IMR-90 (cell line): ENCODE measurements around the gene CBR1. TPM values are rescaled to one million over a fixed set of nuclear protein-coding genes. Genes with fewer than 3 reads are reported as not detected.

ENCODE experiments used
- ATAC-seq: fragments of 200-7000 bp; cut with Tn5 transposase; 2 replicates; pipeline ENCODE4 v1.9.1; 2020; ENCODE audit warnings: low read depth, mild to moderate bottlenecking, moderate library complexity
- BruUV-seq: library from RNA; stranded (reverse); fragments of 400-500 nt; replicated peaks from 2 replicates; lab custom pipeline; 2021; lab: Mats Ljungman, UMichigan
- CTCF ChIA-PET: fragments of 300-600 bp; formaldehyde crosslinking; extraction: SDS; loops from one replicate; lab custom pipeline; 2021; ENCODE audit warnings: antibody characterized with exemption; lab: Yijun Ruan, JAX
- POLR2A ChIA-PET: fragments of 300-600 bp; sonication (Branson Sonifier 250); formaldehyde crosslinking; loops from one replicate; lab custom pipeline; 2022; ENCODE audit warnings: antibody characterized with exemption; ENCODE audit not compliant: unreplicated experiment; lab: Charles Lee
- DNase-seq: peaks from one replicate; pipeline ENCODE4 v3.0.0; 2013
- H2AFZ ChIP-seq: replicated peaks from 2 replicates; pipeline ENCODE3; 2013; ENCODE audit warnings: low read length, mild to moderate bottlenecking; ENCODE audit not compliant: poor library complexity
- H2AK5ac ChIP-seq: 2 replicates; pipeline ENCODE4 v1.6.1; 2013; ENCODE audit warnings: low read depth, low read length, inconsistent platforms
- H2AK9ac ChIP-seq: replicated peaks from 2 replicates; pipeline ENCODE3; 2013; ENCODE audit warnings: mild to moderate bottlenecking, low read depth, low read length, moderate library complexity; ENCODE audit not compliant: poor library complexity
- H2BK120ac ChIP-seq: 2 replicates; pipeline ENCODE4 v1.6.1; 2013; ENCODE audit warnings: low read depth, low read length, inconsistent platforms
- H2BK15ac ChIP-seq: 3 replicates; pipeline ENCODE4 v1.6.1; 2013; ENCODE audit warnings: low read depth, low read length, inconsistent platforms
- H2BK20ac ChIP-seq: 2 replicates; pipeline ENCODE4 v1.6.1; 2013; ENCODE audit warnings: low read depth, mild to moderate bottlenecking, inconsistent platforms, low read length, moderate library complexity
- H2BK5ac ChIP-seq: 2 replicates; pipeline ENCODE4 v1.6.1; 2013; ENCODE audit warnings: mild to moderate bottlenecking, low read depth, low read length, inconsistent platforms; ENCODE audit not compliant: poor library complexity, severe bottlenecking
- H3K14ac ChIP-seq: replicated peaks from 2 replicates; pipeline ENCODE4 v1.6.1; 2013; ENCODE audit warnings: low read depth, low read length, inconsistent platforms
- H3K18ac ChIP-seq: 2 replicates; pipeline ENCODE4 v1.6.1; 2013; ENCODE audit warnings: low read depth, low read length, control low read depth
- H3K23ac ChIP-seq: 2 replicates; pipeline ENCODE4 v1.6.1; 2013; ENCODE audit warnings: low read depth, low read length, inconsistent platforms
- H3K27ac ChIP-seq: 2 replicates; pipeline ENCODE4 v1.5.1; 2013; ENCODE audit warnings: mild to moderate bottlenecking, control low read depth, low read length; ENCODE audit not compliant: insufficient read depth
- H3K27me3 ChIP-seq: 2 replicates; pipeline ENCODE4 v1.6.1; 2013; ENCODE audit warnings: low read length; ENCODE audit not compliant: control insufficient read depth, insufficient read depth
- H3K36me3 ChIP-seq: 2 replicates; pipeline ENCODE4 v1.6.1; 2013; ENCODE audit warnings: low read length, mixed read lengths; ENCODE audit not compliant: control insufficient read depth, insufficient read depth
- H3K4ac ChIP-seq: 2 replicates; pipeline ENCODE4 v1.6.1; 2013; ENCODE audit warnings: low read depth, low read length, inconsistent platforms
- H3K4me1 ChIP-seq: 2 replicates; pipeline ENCODE4 v1.6.1; 2013; ENCODE audit warnings: low read length, mixed read lengths; ENCODE audit not compliant: control insufficient read depth, insufficient read depth
- H3K4me2 ChIP-seq: 2 replicates; pipeline ENCODE4 v1.6.1; 2013; ENCODE audit warnings: low read depth, mild to moderate bottlenecking, control low read depth, low read length, moderate library complexity
- H3K4me3 ChIP-seq: 2 replicates; pipeline ENCODE4 v1.5.1; 2013; ENCODE audit warnings: low read depth, mild to moderate bottlenecking, control low read depth, low read length, moderate library complexity; ENCODE audit not compliant: insufficient read depth
- H3K56ac ChIP-seq: 2 replicates; pipeline ENCODE4 v1.6.1; 2013; ENCODE audit warnings: low read length, inconsistent platforms; ENCODE audit not compliant: insufficient read depth; ENCODE audit errors: extremely low read depth
- H3K79me1 ChIP-seq, 2 experiments: 2 replicates each; pipeline ENCODE4 v1.6.1; 2013; ENCODE audit warnings: low read length in 2 of 2, inconsistent platforms in 1 of 2, low read depth in 1 of 2
- H3K9ac ChIP-seq: 2 replicates; pipeline ENCODE4 v1.6.1; 2013; ENCODE audit warnings: low read depth, low read length, control low read depth
- H3K9me1 ChIP-seq: 2 replicates; pipeline ENCODE4 v1.6.1; 2013; ENCODE audit warnings: low read length, inconsistent platforms; ENCODE audit not compliant: insufficient read depth
- H3K9me3 ChIP-seq: 2 replicates; pipeline ENCODE4 v1.6.1; 2013; ENCODE audit warnings: low read length; ENCODE audit not compliant: control insufficient read depth, insufficient read depth
- H4K20me1 ChIP-seq: 2 replicates; pipeline ENCODE4 v1.6.1; 2013; ENCODE audit warnings: low read length, inconsistent platforms; ENCODE audit not compliant: insufficient read depth
- H4K5ac ChIP-seq: 2 replicates; pipeline ENCODE4 v1.6.1; 2013; ENCODE audit warnings: mild to moderate bottlenecking, low read depth, low read length, control low read depth
- H4K8ac ChIP-seq, 2 experiments: 2 replicates each; pipeline ENCODE4 v1.6.1; 2013; ENCODE audit warnings: low read depth in 2 of 2, low read length in 2 of 2, control low read depth in 1 of 2, inconsistent platforms in 1 of 2
- H4K91ac ChIP-seq: 2 replicates; pipeline ENCODE4 v1.6.1; 2013; ENCODE audit warnings: low read depth, low read length, inconsistent platforms; ENCODE audit not compliant: insufficient read depth
- CEBPB ChIP-seq: IDR thresholded peaks from 2 replicates; pipeline ENCODE4 v1.6.1; 2012; ENCODE audit warnings: low read depth, low read length, improper control_type of control experiment
- WGBS, 2 experiments: methylation state at CpG; one replicate each; pipeline versions ENCODE4 v1.1.5 to v1.1.7; 2013; ENCODE audit warnings: missing lambda C conversion rate in 2 of 2; ENCODE audit not compliant: insufficient read length in 1 of 2; ENCODE audit errors: extremely low coverage in 2 of 2; 5-methylcytosine and 5-hydroxymethylcytosine counted together
- dilution Hi-C: fragments of 300-500 bp; cut with HindIII; formaldehyde crosslinking; loops from one replicate; pipeline ENCODE4 v1.14.3; 2018; ENCODE audit warnings: low sequenced_read_pairs; ENCODE audit not compliant: unreplicated experiment
- in situ Hi-C: fragments of 300-500 bp; cut with MboI; formaldehyde crosslinking; loops from 3 replicates; pipeline ENCODE4 v1.14.3; 2019; ENCODE audit warnings: low sequenced_read_pairs, inconsistent platforms, mixed read lengths
- intact Hi-C: fragments of 100-400 bp; cut with micrococcal nuclease; formaldehyde crosslinking; loops from 2 replicates; pipeline ENCODE4 v1.10.0; 2022
- polyA plus RNA-seq, 3 experiments: library from polyadenylated mRNA; depleted of rRNA; stranded (reverse); fragments of >200 nt; gene quantifications; 2 replicates each; pipeline ENCODE4 v1.2.3, GENCODE V29; 2012; ENCODE audit warnings: low replicate concordance in 1 of 3
- total RNA-seq: library from RNA; depleted of rRNA; stranded (reverse); fragments of >200 nt; gene quantifications from 2 replicates; pipeline ENCODE4 v1.2.3, GENCODE V29; 2012
- TF ChIP-seq, protein P1 (sequence below): fragments of 150-350 bp; IDR thresholded peaks from 2 replicates; pipeline ENCODE4 v1.6.1; 2016; ENCODE audit warnings: low read depth, mild to moderate bottlenecking, low read length, moderate library complexity, borderline replicate concordance

CBR1 gene
- total and polyA plus RNA-seq, 2 of the 4 experiments (the other 2 are of a cell fraction) = 122 to 222 TPM

GRCh38 chr21:36113647-36114428, 44.0 kb downstream of the CBR1 start (continued):
- TF ChIP-seq, protein P1, sequence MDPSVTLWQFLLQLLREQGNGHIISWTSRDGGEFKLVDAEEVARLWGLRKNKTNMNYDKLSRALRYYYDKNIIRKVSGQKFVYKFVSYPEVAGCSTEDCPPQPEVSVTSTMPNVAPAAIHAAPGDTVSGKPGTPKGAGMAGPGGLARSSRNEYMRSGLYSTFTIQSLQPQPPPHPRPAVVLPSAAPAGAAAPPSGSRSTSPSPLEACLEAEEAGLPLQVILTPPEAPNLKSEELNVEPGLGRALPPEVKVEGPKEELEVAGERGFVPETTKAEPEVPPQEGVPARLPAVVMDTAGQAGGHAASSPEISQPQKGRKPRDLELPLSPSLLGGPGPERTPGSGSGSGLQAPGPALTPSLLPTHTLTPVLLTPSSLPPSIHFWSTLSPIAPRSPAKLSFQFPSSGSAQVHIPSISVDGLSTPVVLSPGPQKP = no peak

GRCh38 chr21:36115138-36115730, 45.4 kb downstream of the CBR1 start:
- H4K8ac ChIP-seq = no peak overlapping the region
- POLR2A ChIA-PET = no interaction called here
- no peaks in the 10 kb centered on the region for H3K36me3 ChIP-seq
- ATAC-seq (no peak), DNase-seq (no peak)
- CTCF ChIA-PET = no interaction called here
- no TSS peak for BruUV-seq
- H2BK120ac ChIP-seq = no peak overlapping the region
- H3K18ac ChIP-seq = no peak overlapping the region
- H3K14ac ChIP-seq = no peak overlapping the region
- H3K27ac ChIP-seq = no peak overlapping the region
- no peak overlapping the region for H3K56ac ChIP-seq
- dilution Hi-C loops = no loop called here
- no peak overlapping the region for H3K4ac ChIP-seq
- H3K9ac ChIP-seq = no peak overlapping the region
- in situ Hi-C loops = no loop called here
- peaks cover 3% of the 10 kb centered on the region; the same call in 1 of the 2 replicates for H3K4me1 ChIP-seq
- H4K91ac ChIP-seq = no peak overlapping the region
- H3K27me3 ChIP-seq = no peaks in the 10 kb centered on the region; the same call in none of the 2 replicates
- no peak overlapping the region for H2BK15ac ChIP-seq
- H3K4me3 ChIP-seq = no peak overlapping the region
- no peak for TF ChIP-seq CEBPB
- H4K5ac ChIP-seq = no peak overlapping the region
- H2BK5ac ChIP-seq = no peak overlapping the region
- no CpG with 5 or more reads among the region's 6 CpGs for WGBS, 2 experiments
- H4K20me1 ChIP-seq = no peaks in the 10 kb centered on the region
- no peaks in the 10 kb centered on the region for H3K9me1 ChIP-seq
- peaks cover 2% of the 10 kb centered on the region; the same call in 1 of the 2 replicates for H3K9me3 ChIP-seq
- H2BK20ac ChIP-seq = no peak overlapping the region
- intact Hi-C loops = loop anchor here (10.0 kb wide), 1 partner anchor 170 kb away; no protein-coding TSS in a partner anchor
- no peak overlapping the region for H2AK5ac ChIP-seq
- no peaks in the 10 kb centered on the region for H3K79me1 ChIP-seq
- no peak overlapping the region for H2AFZ ChIP-seq
- no peak overlapping the region for H3K4me2 ChIP-seq
- H3K23ac ChIP-seq = no peak overlapping the region
- H2AK9ac ChIP-seq = no peak overlapping the region
